HCT116 (cell line): Measurements from ENCODE around the gene PLA2G10. TPM values are rescaled to one million over a fixed set of nuclear protein-coding genes. Genes with fewer than 3 reads are reported as not detected.

ENCODE experiments used
- ATAC-seq: fragments of 200-7000 bp; cut with Tn5 transposase; 2 replicates; pipeline ENCODE4 v1.9.1; 2020; ENCODE audit warnings: mild to moderate bottlenecking, moderate library complexity
- BruUV-seq: library from RNA; stranded (reverse); fragments of 400-500 nt; replicated peaks from 2 replicates; lab custom pipeline; 2021; lab: Mats Ljungman, UMichigan
- CTCF ChIA-PET: fragments of 300-600 bp; sonication (Branson Sonifier 250); formaldehyde crosslinking; loops from one replicate; lab custom pipeline; 2021; ENCODE audit warnings: antibody characterized with exemption; lab: Charles Lee
- POLR2A ChIA-PET: fragments of 300-600, 350-600 bp; sonication (Branson Sonifier 250); formaldehyde crosslinking; loops from one replicate; lab custom pipeline; 2021; ENCODE audit warnings: antibody characterized with exemption; lab: Charles Lee
- RAD21 ChIA-PET, 2 experiments: fragments of 300-600 bp; sonication (Branson Sonifier 250); formaldehyde crosslinking; loops; one replicate each; lab custom pipeline; 2023; ENCODE audit warnings: low total read pairs in 2 of 2; ENCODE audit not compliant: uncharacterized antibody in 2 of 2, unreplicated experiment in 2 of 2, low non-redundant PET in 1 of 2; lab: Charles Lee
- DNase-seq: peaks from one replicate; pipeline ENCODE4 v3.0.0-alpha.2; 2010; ENCODE audit warnings: low read depth, low spot score
- H2AFZ ChIP-seq: fragments of 200-600 bp; shearing (Covaris generic), sonication (generic); 2 replicates; pipeline ENCODE4 v1.6.1; 2017; ENCODE audit warnings: low read depth, mixed run types, mixed read lengths, antibody characterized with exemption, low read length; ENCODE audit not compliant: poor library complexity, severe bottlenecking
- H3K27ac ChIP-seq: 2 replicates; pipeline ENCODE4 v1.5.1; 2012; ENCODE audit warnings: low read depth, low read length
- H3K27me3 ChIP-seq: fragments of 200-600 bp; sonication (generic); 2 replicates; pipeline ENCODE4 v1.6.1; 2016; ENCODE audit warnings: mixed run types, low read length, mixed read lengths; ENCODE audit not compliant: insufficient read depth
- H3K36me3 ChIP-seq, 2 experiments: fragments of 200-500 bp in 1 of 2; fragments of 200-600 bp in 1 of 2; sonication (Bioruptor generic) in 1 of 2; sonication (generic) in 1 of 2; 2 replicates each; pipeline versions ENCODE4 v1.5.1 to v1.6.1; 2014 to 2016; ENCODE audit warnings: low read length in 2 of 2, inconsistent platforms in 1 of 2, mixed read lengths in 1 of 2, mixed run types in 1 of 2; ENCODE audit not compliant: insufficient read depth in 2 of 2, control insufficient read depth in 1 of 2
- H3K4me1 ChIP-seq, 2 experiments: fragments of 200-600 bp in 1 of 2; sonication (generic) in 1 of 2; 2 replicates each; pipeline versions ENCODE4 v1.5.1 to v1.6.1; 2012 to 2017; ENCODE audit warnings: low read length in 2 of 2, inconsistent platforms in 1 of 2, mild to moderate bottlenecking in 1 of 2, mixed read lengths in 1 of 2, mixed run types in 1 of 2, moderate library complexity in 1 of 2; ENCODE audit not compliant: insufficient read depth in 2 of 2, control insufficient read depth in 1 of 2
- H3K4me2 ChIP-seq: fragments of 200-600 bp; sonication (generic); 2 replicates; pipeline ENCODE4 v1.6.1; 2017; ENCODE audit warnings: mixed run types, low read length, mixed read lengths
- H3K4me3 ChIP-seq, 2 experiments: fragments of 200-600 bp in 1 of 2; sonication (generic) in 1 of 2; replicated peaks in 1 of 2; 2 replicates each; pipeline ENCODE4 v1.5.1; 2011 to 2016; ENCODE audit warnings: low read length in 2 of 2, control low read depth in 1 of 2, low read depth in 1 of 2, mild to moderate bottlenecking in 1 of 2, mixed read lengths in 1 of 2, mixed run types in 1 of 2
- H3K79me2 ChIP-seq: fragments of 200-600 bp; sonication (generic); 2 replicates; pipeline ENCODE4 v1.6.1; 2017; ENCODE audit warnings: mild to moderate bottlenecking, mixed run types, low read length, moderate library complexity, mixed read lengths; ENCODE audit not compliant: insufficient read depth
- H3K9ac ChIP-seq: fragments of 200-600 bp; sonication (generic); 2 replicates; pipeline ENCODE4 v1.6.1; 2016; ENCODE audit warnings: low read length, mixed read lengths
- H3K9me2 ChIP-seq: fragments of 200-600 bp; sonication (generic), shearing (Covaris generic); 2 replicates; pipeline ENCODE4 v1.6.1; 2017; ENCODE audit warnings: mixed run types, mild to moderate bottlenecking, moderate library complexity; ENCODE audit not compliant: insufficient read depth
- H3K9me3 ChIP-seq, 2 experiments: fragments of 200-500 bp in 1 of 2; fragments of 200-600 bp in 1 of 2; sonication (Bioruptor generic) in 1 of 2; sonication (generic) in 1 of 2; 2 replicates each; pipeline ENCODE4 v1.6.1; 2014 to 2017; ENCODE audit warnings: low read length in 2 of 2, mixed read lengths in 2 of 2, inconsistent platforms in 1 of 2, low read depth in 1 of 2, mild to moderate bottlenecking in 1 of 2, mixed run types in 1 of 2, moderate library complexity in 1 of 2; ENCODE audit not compliant: control insufficient read depth in 1 of 2, insufficient read depth in 1 of 2
- H4K20me1 ChIP-seq: fragments of 200-600 bp; sonication (generic), shearing (Covaris generic); 2 replicates; pipeline ENCODE4 v1.6.1; 2017; ENCODE audit warnings: mixed run types, mild to moderate bottlenecking, moderate library complexity; ENCODE audit not compliant: insufficient read depth
- ATF3 ChIP-seq: IDR thresholded peaks from 2 replicates; pipeline ENCODE4 v1.6.1; 2012
- CBX3 ChIP-seq: IDR thresholded peaks from 2 replicates; pipeline ENCODE4 v1.6.1; 2012; ENCODE audit warnings: low read depth
- CEBPB ChIP-seq: IDR thresholded peaks from 2 replicates; pipeline ENCODE4 v1.6.1; 2012; ENCODE audit warnings: low read depth
- CTCF ChIP-seq, 3 experiments: fragments of 200-600 bp in 1 of 3; sonication (generic) in 1 of 3; IDR thresholded peaks in 2 of 3; conservative IDR thresholded peaks in 1 of 3; 2 replicates each; pipeline ENCODE4 v1.5.1; 2012 to 2017; ENCODE audit warnings: low read depth in 2 of 3, low read length in 2 of 3, antibody characterized with exemption in 1 of 3, borderline replicate concordance in 1 of 3, control low read depth in 1 of 3, mild to moderate bottlenecking in 1 of 3, mixed read lengths in 1 of 3, mixed run types in 1 of 3, moderate library complexity in 1 of 3; ENCODE audit not compliant: insufficient read depth in 1 of 3
- ELF1 ChIP-seq: IDR thresholded peaks from 2 replicates; pipeline ENCODE4 v1.6.1; 2012; ENCODE audit warnings: low read depth, borderline replicate concordance
- JUND ChIP-seq: IDR thresholded peaks from 2 replicates; pipeline ENCODE4 v1.6.1; 2012
- POLR2A ChIP-seq: IDR thresholded peaks from 2 replicates; pipeline ENCODE4 v1.7.0; 2011; ENCODE audit warnings: borderline replicate concordance; ENCODE audit not compliant: insufficient read depth, insufficient read length; ENCODE audit errors: extremely low read depth
- POLR2AphosphoS5 ChIP-seq: IDR thresholded peaks from 2 replicates; pipeline ENCODE4 v1.6.1; 2011; ENCODE audit warnings: mild to moderate bottlenecking, low read depth, low read length, moderate library complexity
- RAD21 ChIP-seq: IDR thresholded peaks from 2 replicates; pipeline ENCODE4 v1.6.1; 2012; ENCODE audit warnings: low read depth, mild to moderate bottlenecking
- SIN3A ChIP-seq: IDR thresholded peaks from 2 replicates; pipeline ENCODE4 v1.6.1; 2012; ENCODE audit warnings: low read depth
- SP1 ChIP-seq: IDR thresholded peaks from 2 replicates; pipeline ENCODE4 v1.6.1; 2012; ENCODE audit warnings: low read depth
- SRF ChIP-seq: IDR thresholded peaks from 2 replicates; pipeline ENCODE4 v1.6.1; 2012; ENCODE audit warnings: low read depth
- YY1 ChIP-seq: IDR thresholded peaks from 2 replicates; pipeline ENCODE4 v1.6.1; 2011; ENCODE audit warnings: low read length, low read depth, moderate library complexity, mild to moderate bottlenecking; ENCODE audit not compliant: insufficient replicate concordance; ENCODE audit errors: extremely low read depth
- ZNF274 ChIP-seq: fragments of 200-500 bp; sonication (Bioruptor generic); IDR thresholded peaks from 2 replicates; pipeline ENCODE4 v1.6.1; 2014; ENCODE audit warnings: mild to moderate bottlenecking, low read depth, low read length, inconsistent platforms
- intact Hi-C: fragments of 100-400 bp; cut with micrococcal nuclease; formaldehyde crosslinking; loops from 2 replicates; pipeline ENCODE4 v1.10.0; 2022
- total RNA-seq: library from RNA; stranded (reverse); gene quantifications from one replicate; pipeline ENCODE4 v1.2.1, GENCODE V29; 2021; ENCODE audit not compliant: unreplicated experiment
- TF ChIP-seq, protein P1 (sequence below): IDR thresholded peaks from 2 replicates; pipeline ENCODE4 v1.6.1; 2011; ENCODE audit warnings: mild to moderate bottlenecking, low read length, moderate library complexity; ENCODE audit not compliant: insufficient replicate concordance; ENCODE audit errors: extremely low read depth

PLA2G10 gene
- total RNA-seq, 1 experiment from 2014 or later, result not detected

GRCh38 chr16:14649816-14650215 is 44.3 kb downstream of the PLA2G10 start:
- peaks cover 45 to 55% of the 10 kb centered on the region in 2 experiments for H3K36me3 ChIP-seq
- no TSS peak for BruUV-seq
- H3K79me2 ChIP-seq, result peaks cover 37% of the 10 kb centered on the region

More at GRCh38 chr16:14649816-14650215, 44.3 kb downstream of the PLA2G10 start:
- Histone ChIP-seq H4K20me1 (no peaks in the 10 kb centered on the region), H3K27me3 (no peaks in the 10 kb centered on the region), H3K9me2 (no peaks in the 10 kb centered on the region), H3K4me1 (no peaks in the 10 kb centered on the region), H3K9me3 (no peaks in the 10 kb centered on the region), H3K27ac (no peak overlapping the region), H3K4me3 (no peak overlapping the region), H2AFZ (no peak overlapping the region), H3K4me2 (no peak overlapping the region), H3K9ac (no peak overlapping the region)
- RAD21 ChIA-PET, result no interaction called here
- CTCF ChIA-PET, result no interaction called here
- no peak for DNase-seq
- intact Hi-C loops, result no loop called here
- no peak for ATAC-seq
- no peak for TF ChIP-seq CTCF (IDR thresholded peaks at IDR 0.05 in 2 of 3, conservative IDR thresholded peaks at IDR 0.05 in 1 of 3; ENCODE audit: borderline replicate concordance in 1 of 3, insufficient read depth in 1 of 3, low read depth in 2 of 3, low read length in 2 of 3)
- TF ChIP-seq YY1, result no peak
- TF ChIP-seq CBX3, result no peak
- TF ChIP-seq RAD21, result no peak
- no peak for TF ChIP-seq JUND
- no peak for TF ChIP-seq POLR2AphosphoS5
- no peak for TF ChIP-seq ZNF274
- TF ChIP-seq ATF3, result no peak
- TF ChIP-seq, protein P1, sequence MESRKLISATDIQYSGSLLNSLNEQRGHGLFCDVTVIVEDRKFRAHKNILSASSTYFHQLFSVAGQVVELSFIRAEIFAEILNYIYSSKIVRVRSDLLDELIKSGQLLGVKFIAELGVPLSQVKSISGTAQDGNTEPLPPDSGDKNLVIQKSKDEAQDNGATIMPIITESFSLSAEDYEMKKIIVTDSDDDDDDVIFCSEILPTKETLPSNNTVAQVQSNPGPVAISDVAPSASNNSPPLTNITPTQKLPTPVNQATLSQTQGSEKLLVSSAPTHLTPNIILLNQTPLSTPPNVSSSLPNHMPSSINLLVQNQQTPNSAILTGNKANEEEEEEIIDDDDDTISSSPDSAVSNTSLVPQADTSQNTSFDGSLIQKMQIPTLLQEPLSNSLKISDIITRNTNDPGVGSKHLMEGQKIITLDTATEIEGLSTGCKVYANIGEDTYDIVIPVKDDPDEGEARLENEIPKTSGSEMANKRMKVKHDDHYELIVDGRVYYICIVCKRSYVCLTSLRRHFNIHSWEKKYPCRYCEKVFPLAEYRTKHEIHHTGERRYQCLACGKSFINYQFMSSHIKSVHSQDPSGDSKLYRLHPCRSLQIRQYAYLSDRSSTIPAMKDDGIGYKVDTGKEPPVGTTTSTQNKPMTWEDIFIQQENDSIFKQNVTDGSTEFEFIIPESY, result no peak
- no peak for TF ChIP-seq SP1
- no peak for TF ChIP-seq SIN3A
- TF ChIP-seq CEBPB, result no peak
- no peak for TF ChIP-seq ELF1
- no peak for TF ChIP-seq POLR2A
- TF ChIP-seq SRF, result no peak
- POLR2A ChIA-PET, result no interaction called here
